HepG2 (cell line): Measurements from ENCODE around the gene VPS13C. TPM values are rescaled to one million over a fixed set of nuclear protein-coding genes. Genes with fewer than 3 reads are reported as not detected.

Source experiments
- AGO2 ChIP-seq: fragments of 200-400 bp; formaldehyde crosslinking; optimal IDR thresholded peaks from 2 replicates; pipeline ENCODE3; 2017; ENCODE audit warnings: mild to moderate bottlenecking, low read depth, low read length, moderate library complexity
- AKAP8 ChIP-seq: sonication (generic); formaldehyde crosslinking; IDR thresholded peaks from 2 replicates; pipeline ENCODE4 v1.5.1; 2020; ENCODE audit warnings: mild to moderate bottlenecking, missing genetic modification reagents
- CSRNP1 ChIP-seq: sonication (generic); formaldehyde crosslinking; IDR thresholded peaks from 2 replicates; pipeline ENCODE4 v1.8.1; 2023; ENCODE audit warnings: mild to moderate bottlenecking, missing genetic modification reagents
- FLYWCH1 ChIP-seq: sonication (generic); formaldehyde crosslinking; IDR thresholded peaks from 2 replicates; pipeline ENCODE4 v1.8.1; 2023; ENCODE audit warnings: mild to moderate bottlenecking, missing genetic modification reagents
- FOXP4 ChIP-seq: sonication (generic); formaldehyde crosslinking; IDR thresholded peaks from 2 replicates; pipeline ENCODE4 v1.4.0; 2020; ENCODE audit warnings: missing genetic modification reagents
- GZF1 ChIP-seq: sonication (generic); formaldehyde crosslinking; IDR thresholded peaks from 2 replicates; pipeline ENCODE4 v1.5.1; 2020; ENCODE audit warnings: mild to moderate bottlenecking, missing genetic modification reagents
- NR3C1 ChIP-seq: sonication (generic); formaldehyde crosslinking; IDR thresholded peaks from 2 replicates; pipeline ENCODE4 v1.4.0; 2020; ENCODE audit warnings: missing genetic modification reagents
- UBTF ChIP-seq: sonication (generic); formaldehyde crosslinking; IDR thresholded peaks from 2 replicates; pipeline ENCODE4 v1.4.0; 2020; ENCODE audit warnings: mild to moderate bottlenecking, missing genetic modification reagents
- ZBTB7A ChIP-seq: sonication (generic); formaldehyde crosslinking; IDR thresholded peaks from 2 replicates; pipeline ENCODE4 v1.8.0; 2022; ENCODE audit warnings: mild to moderate bottlenecking, missing genetic modification reagents
- ZBTB8A ChIP-seq: sonication (generic); formaldehyde crosslinking; IDR thresholded peaks from 2 replicates; pipeline ENCODE4 v1.4.0; 2020; ENCODE audit warnings: mild to moderate bottlenecking, low read depth, missing genetic modification reagents, borderline replicate concordance
- ZFYVE20 ChIP-seq: sonication (generic); formaldehyde crosslinking; IDR thresholded peaks from 2 replicates; pipeline ENCODE4 v1.8.0; 2023; ENCODE audit warnings: low read depth, mild to moderate bottlenecking, moderate library complexity, missing genetic modification reagents, borderline replicate concordance
- ZKSCAN8 ChIP-seq: IDR thresholded peaks from 2 replicates; pipeline ENCODE4 v1.6.1; 2016; ENCODE audit warnings: borderline replicate concordance, missing genetic modification reagents, missing compliant biosample characterization
- ZNF253 ChIP-seq: sonication (generic); formaldehyde crosslinking; IDR thresholded peaks from 2 replicates; pipeline ENCODE4 v1.8.0; 2022; ENCODE audit warnings: mild to moderate bottlenecking, missing genetic modification reagents, borderline replicate concordance
- ZNF292 ChIP-seq: sonication (generic); formaldehyde crosslinking; IDR thresholded peaks from 2 replicates; pipeline ENCODE4 v1.8.1; 2022; ENCODE audit warnings: mild to moderate bottlenecking, low read depth, missing genetic modification reagents, borderline replicate concordance
- ZNF337 ChIP-seq: sonication (generic); formaldehyde crosslinking; IDR thresholded peaks from 2 replicates; pipeline ENCODE4 v1.5.1; 2020; ENCODE audit warnings: missing genetic modification reagents, low read depth, mild to moderate bottlenecking, borderline replicate concordance
- ZNF543 ChIP-seq: sonication (generic); formaldehyde crosslinking; IDR thresholded peaks from 2 replicates; pipeline ENCODE4 v1.4.0; 2020; ENCODE audit warnings: mild to moderate bottlenecking, missing genetic modification reagents
- ZNF740 ChIP-seq: sonication (generic); formaldehyde crosslinking; IDR thresholded peaks from 2 replicates; pipeline ENCODE4 v1.4.0; 2020; ENCODE audit warnings: missing genetic modification reagents
- ZSCAN5A ChIP-seq: sonication (generic); formaldehyde crosslinking; IDR thresholded peaks from 2 replicates; pipeline ENCODE4 v1.8.0; 2022; ENCODE audit warnings: mild to moderate bottlenecking, missing genetic modification reagents, borderline replicate concordance
- polyA plus RNA-seq, 8 experiments: library from polyadenylated mRNA; depleted of rRNA in 3 of 8; stranded (reverse) in 7 of 8; unstranded in 1 of 8; fragments of >200 nt; fragmentation: Illumina TruSeq in 4 of 8; extraction: Trizol in 4 of 8; gene quantifications; 2 replicates each; pipeline versions ENCODE4 v1.2.1 to v1.2.3, GENCODE V29; 2011 to 2016; ENCODE audit warnings: low read depth in 4 of 8, missing spikeins in 1 of 8, mixed read lengths in 1 of 8; ENCODE audit not compliant: insufficient read depth in 1 of 8
- total RNA-seq, 5 experiments: library from RNA; depleted of rRNA; stranded (reverse); fragments of >200 nt; fragmentation: Illumina TruSeq; extraction: Trizol; gene quantifications; 2 replicates each; pipeline ENCODE4 v1.2.3, GENCODE V29; 2016; ENCODE audit warnings: low read depth in 1 of 5

The VPS13C gene
- total and polyA plus RNA-seq, 2 of the 13 experiments (the other 11 are each of a cell fraction or from before 2014, with no cell fraction given) = 10.9 to 26.8 TPM

- no peak for TF ChIP-seq GZF1 (CRISPR knock-in tag)
- peak; percentile 27; the same call in 1 of the 2 replicates for TF ChIP-seq AKAP8 (CRISPR knock-in tag)
- no peak for TF ChIP-seq ZNF337
- TF ChIP-seq ZFYVE20 (CRISPR knock-in tag) = no peak
- no peak for TF ChIP-seq ZNF253 (CRISPR knock-in tag)
- TF ChIP-seq ZNF740 (CRISPR knock-in tag) = peak; percentile 46; the same call in 1 of the 2 replicates
- 0 out of 2 replicates have a peak, but pooled peaks have one; percentile 29 for TF ChIP-seq ZKSCAN8 (CRISPR knock-in tag)
- TF ChIP-seq UBTF = peak; percentile 89
- peak; percentile 90 for TF ChIP-seq ZNF543 (CRISPR knock-in tag)
- TF ChIP-seq CSRNP1 (CRISPR knock-in tag) = no peak
- no peak for TF ChIP-seq ZBTB7A (CRISPR knock-in tag)
- no peak for TF ChIP-seq ZSCAN5A
- peak; percentile 13; the same call in 1 of the 2 replicates for TF ChIP-seq ZNF292
- TF ChIP-seq FOXP4 (CRISPR knock-in tag) = peak; percentile 56; the same call in 1 of the 2 replicates
- peak; percentile 76 for TF ChIP-seq AGO2
- TF ChIP-seq FLYWCH1 (CRISPR knock-in tag) = no peak
- TF ChIP-seq NR3C1 = no peak
- TF ChIP-seq ZBTB8A (CRISPR knock-in tag) = 0 out of 2 replicates have a peak, but pooled peaks have one; percentile 52
Observed at GRCh38 chr15:62060113-62060895, at the start of gene VPS13C (continued).
